GM12891 (cell line): Measurements from ENCODE around the gene SPP1.

Experiments used
- POLR2A ChIP-seq: IDR thresholded peaks from 2 replicates; pipeline ENCODE4 v1.6.1; 2011; ENCODE audit warnings: low read depth, low read length, control low read depth
- POLR2AphosphoS5 ChIP-seq: IDR thresholded peaks from 2 replicates; pipeline ENCODE4 v1.6.1; 2011; ENCODE audit warnings: low read depth, low read length, control low read depth
- TAF1 ChIP-seq: IDR thresholded peaks from 2 replicates; pipeline ENCODE4 v1.6.1; 2011; ENCODE audit warnings: low read depth, low read length, control low read depth

GRCh38 chr4:87934157-87934704 is 41.3 kb upstream of the SPP1 start:
- TF ChIP-seq POLR2AphosphoS5: no peak
- TF ChIP-seq POLR2A: no peak
- TF ChIP-seq TAF1: no peak
